AG04450 (cell line): ENCODE measurements around the gene ASPDH. TPM values are rescaled to one million over a fixed set of nuclear protein-coding genes. Genes with fewer than 3 reads are reported as not detected.

ENCODE experiments used
- CTCF ChIA-PET: fragments of 300-600, 350-600 bp; formaldehyde crosslinking; extraction: SDS; loops from one replicate; lab custom pipeline; 2022; ENCODE audit warnings: antibody characterized with exemption, inconsistent platforms; lab: Charles Lee
- POLR2A ChIA-PET: fragments of 350-600 bp; formaldehyde crosslinking; extraction: SDS; loops from one replicate; lab custom pipeline; 2021; ENCODE audit warnings: antibody characterized with exemption, inconsistent platforms; lab: Yijun Ruan, JAX
- DNase-seq: peaks from one replicate; pipeline ENCODE4 v3.0.0-alpha.2; 2011; ENCODE audit warnings: low read depth, low spot score
- H3K27ac ChIP-seq: one replicate; pipeline ENCODE4 v1.5.1; 2012; ENCODE audit warnings: low read depth, low read length, control low read depth
- H3K27me3 ChIP-seq: one replicate; pipeline ENCODE4 v1.6.0; 2012; ENCODE audit warnings: low read length; ENCODE audit not compliant: control insufficient read depth, insufficient read depth
- H3K4me3 ChIP-seq: 2 replicates; pipeline ENCODE4 v1.5.1; 2011; ENCODE audit warnings: mild to moderate bottlenecking, low read depth, low read length, control low read depth
- H3K9me3 ChIP-seq: 2 replicates; pipeline ENCODE4 v1.5.1; 2012; ENCODE audit warnings: low read length; ENCODE audit not compliant: control insufficient read depth, insufficient read depth
- CTCF ChIP-seq: IDR thresholded peaks from 2 replicates; pipeline ENCODE4 v1.5.1; 2011; ENCODE audit warnings: low read depth, low read length, control low read depth, inconsistent platforms
- polyA plus RNA-seq: library from polyadenylated mRNA; depleted of rRNA; stranded (reverse); fragments of >200 nt; gene quantifications from 2 replicates; pipeline ENCODE4 v1.2.3, GENCODE V29; 2011

Gene ASPDH
- polyA plus RNA-seq, 1 experiment: not detected

- Histone ChIP-seq H3K9me3 (peaks cover 20% of the 10 kb centered on the region; the same call in 1 of the 2 replicates), H3K27me3 (no peaks in the 10 kb centered on the region), H3K4me3 (no peak overlapping the region), H3K27ac (no peak overlapping the region)
- ChIA-PET CTCF (no interaction called here), POLR2A (no interaction called here)
- DNase-seq: no peak
- TF ChIP-seq CTCF: no peak
These were observed 2.7 kb upstream of the ASPDH start for GRCh38 chr19:50516456-50516855.

GRCh38 chr19:50515168-50515561 is 1.5 kb upstream of the ASPDH start:
- CTCF ChIA-PET: no interaction called here
- H3K27ac ChIP-seq: no peak overlapping the region

GRCh38 chr19:50514346-50515167 is 844 bp upstream of the ASPDH start:
- ChIA-PET CTCF (no interaction called here), POLR2A (no interaction called here)
- no peak overlapping the region for H3K27ac ChIP-seq
- TF ChIP-seq CTCF: no peak
- H3K9me3 ChIP-seq: peaks cover 20% of the 10 kb centered on the region; the same call in 1 of the 2 replicates
- H3K27me3 ChIP-seq: no peaks in the 10 kb centered on the region
- no peak overlapping the region for H3K4me3 ChIP-seq
- no peak for DNase-seq

More at GRCh38 chr19:50515168-50515561, 1.5 kb upstream of the ASPDH start:
- Histone ChIP-seq H3K4me3 (no peak overlapping the region), H3K27me3 (no peaks in the 10 kb centered on the region), H3K9me3 (peaks cover 20% of the 10 kb centered on the region; the same call in 1 of the 2 replicates)
- TF ChIP-seq CTCF: no peak
- POLR2A ChIA-PET: no interaction called here
- DNase-seq: no peak

GRCh38 chr19:50512999-50513745 is 541 bp downstream of the ASPDH start:
- TF ChIP-seq CTCF: no peak
- H3K27ac ChIP-seq: no peak overlapping the region
- H3K27me3 ChIP-seq: no peaks in the 10 kb centered on the region
- no peak overlapping the region for H3K4me3 ChIP-seq
- H3K9me3 ChIP-seq: peaks cover 8% of the 10 kb centered on the region; the same call in 1 of the 2 replicates
- POLR2A ChIA-PET: no interaction called here
- CTCF ChIA-PET: interaction anchor here (2.6 kb wide), 1 partner anchor 43 kb away, joined by 12 read pairs; no protein-coding TSS in a partner anchor
- no peak for DNase-seq
